ENCODE data around the gene HMHB1. TPM values are rescaled to one million over a fixed set of nuclear protein-coding genes. Genes with fewer than 3 reads are reported as not detected.

The HMHB1 gene
- total RNA-seq, 1 experiment from 2014 or later, result not detected

DNA sequence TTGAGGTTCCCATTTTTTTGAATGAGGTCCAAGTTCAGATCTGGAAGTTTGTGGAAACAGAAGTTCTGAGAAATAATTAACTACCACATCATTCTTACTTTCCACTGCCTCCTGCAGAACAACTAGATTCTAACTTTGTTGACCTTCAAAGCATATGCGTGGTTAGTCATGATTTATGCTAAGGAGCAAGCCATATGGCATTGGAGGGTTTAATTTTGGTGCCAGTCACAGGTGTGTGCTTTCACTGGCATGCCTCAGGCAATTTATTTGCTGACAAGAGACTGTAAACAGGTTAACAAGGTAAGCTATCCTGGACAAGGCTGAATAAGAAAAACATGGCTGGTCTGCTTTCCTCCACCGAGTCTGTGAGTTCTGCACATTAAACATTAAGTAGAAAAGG, 31.5 kb downstream of the HMHB1 start:
- no peaks in the 10 kb centered on the region for H3K9me3 ChIP-seq (ENCODE audit: control insufficient read depth, low read depth, low read length)
- Mint-ChIP-seq H3K27me3 (ENCODE audit: low read depth) (no peaks in the 10 kb centered on the region), H3K4me3 (no peak overlapping the region), H3K36me3 (ENCODE audit: insufficient read depth in 1 of 3, low read depth in 3 of 3) (no peaks in the 10 kb centered on the region), H3K27ac (no peak overlapping the region), H3K4me1 (peaks cover 7 to 9% of the 10 kb centered on the region in 2 experiments), H3K9me3 (no peaks in the 10 kb centered on the region)
- H2AFZ ChIP-seq (ENCODE audit: low read length), result no peak overlapping the region
- no peak overlapping the region for H4K91ac ChIP-seq (ENCODE audit: insufficient read length, low read depth, low read length)
- H3K4me1 ChIP-seq (ENCODE audit: insufficient read depth, low read length), result no peaks in the 10 kb centered on the region
- no peaks in the 10 kb centered on the region for H4K20me1 ChIP-seq (ENCODE audit: control insufficient read depth, insufficient read depth, insufficient read length)
- TF ChIP-seq, protein P1, sequence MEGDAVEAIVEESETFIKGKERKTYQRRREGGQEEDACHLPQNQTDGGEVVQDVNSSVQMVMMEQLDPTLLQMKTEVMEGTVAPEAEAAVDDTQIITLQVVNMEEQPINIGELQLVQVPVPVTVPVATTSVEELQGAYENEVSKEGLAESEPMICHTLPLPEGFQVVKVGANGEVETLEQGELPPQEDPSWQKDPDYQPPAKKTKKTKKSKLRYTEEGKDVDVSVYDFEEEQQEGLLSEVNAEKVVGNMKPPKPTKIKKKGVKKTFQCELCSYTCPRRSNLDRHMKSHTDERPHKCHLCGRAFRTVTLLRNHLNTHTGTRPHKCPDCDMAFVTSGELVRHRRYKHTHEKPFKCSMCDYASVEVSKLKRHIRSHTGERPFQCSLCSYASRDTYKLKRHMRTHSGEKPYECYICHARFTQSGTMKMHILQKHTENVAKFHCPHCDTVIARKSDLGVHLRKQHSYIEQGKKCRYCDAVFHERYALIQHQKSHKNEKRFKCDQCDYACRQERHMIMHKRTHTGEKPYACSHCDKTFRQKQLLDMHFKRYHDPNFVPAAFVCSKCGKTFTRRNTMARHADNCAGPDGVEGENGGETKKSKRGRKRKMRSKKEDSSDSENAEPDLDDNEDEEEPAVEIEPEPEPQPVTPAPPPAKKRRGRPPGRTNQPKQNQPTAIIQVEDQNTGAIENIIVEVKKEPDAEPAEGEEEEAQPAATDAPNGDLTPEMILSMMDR (conservative IDR thresholded peaks at IDR 0.05), result no peak
- H2AK5ac ChIP-seq (ENCODE audit: insufficient read length, low read length), result no peak overlapping the region
- no peak overlapping the region for H3K4ac ChIP-seq (ENCODE audit: low read depth, low read length)
- no peaks in the 10 kb centered on the region for H3K27me3 ChIP-seq (ENCODE audit: insufficient read depth, low read length)
- no peaks in the 10 kb centered on the region for H3K23me2 ChIP-seq (ENCODE audit: insufficient read length, low read depth, low read length, poor library complexity, severe bottlenecking)
- DNase-seq, result no peak
- H3K79me2 ChIP-seq (ENCODE audit: insufficient read depth, low read length), result no peaks in the 10 kb centered on the region
- H3K23ac ChIP-seq (ENCODE audit: insufficient read length, low read depth, low read length), result no peak overlapping the region
- WGBS (ENCODE audit: extremely low coverage, insufficient read length, low lambda C conversion rate), result no CpG with 5 or more reads among the region's 2 CpGs
- no peak overlapping the region for H2BK15ac ChIP-seq (ENCODE audit: low read depth, low read length)
- no peak overlapping the region for H4K8ac ChIP-seq (replicated peaks; ENCODE audit: insufficient read length, low read depth, low read length)
- no peaks in the 10 kb centered on the region for H3K79me1 ChIP-seq (ENCODE audit: insufficient read depth, low read depth, low read length, poor library complexity, severe bottlenecking)
- no peak overlapping the region for H3K56ac ChIP-seq (ENCODE audit: insufficient read length, low read depth, low read length)
- H4K5ac ChIP-seq (ENCODE audit: insufficient read length, low read depth, low read length), result no peak overlapping the region
- no peak overlapping the region for H3K14ac ChIP-seq (ENCODE audit: insufficient read depth, low read length)
- H3K4me2 ChIP-seq (ENCODE audit: insufficient read depth, insufficient read length, low read length), result no peak overlapping the region
- H2BK120ac ChIP-seq (ENCODE audit: low read depth, low read length, poor library complexity, severe bottlenecking), result no peak overlapping the region
- H3T11ph ChIP-seq (ENCODE audit: low read length), result no peak overlapping the region
- H2BK20ac ChIP-seq (ENCODE audit: low read depth, low read length, poor library complexity, severe bottlenecking), result no peak overlapping the region
- H3K9ac ChIP-seq (ENCODE audit: extremely low read depth, insufficient read length, low read length), result no peak overlapping the region
- no peak overlapping the region for H2BK5ac ChIP-seq (ENCODE audit: insufficient read length, low read length)
- H3K27ac ChIP-seq (ENCODE audit: insufficient read length, low read depth, low read length), result no peak overlapping the region
- no peak overlapping the region for H3K18ac ChIP-seq (ENCODE audit: insufficient read length, low read depth, low read length)
- H2BK12ac ChIP-seq (ENCODE audit: insufficient read length, low read depth, low read length), result no peak overlapping the region

All from H9 (cell line).